NCI-H2227 (cell line): ENCODE measurements around the gene IFNL4.

Experiments used
- DNase-seq: peaks from one replicate; lab custom pipeline; 2025; ENCODE audit not compliant: unreplicated experiment; lab: John Stamatoyannopoulos, UW

IFNL4 gene

GRCh38 chr19:39196320-39196719, 52.3 kb downstream of the IFNL4 start:
- no peak for DNase-seq
